T-helper 22 cell (primary cell): ENCODE results near the gene ZKSCAN1.

Experiments used
- DNase-seq: peaks from one replicate; pipeline ENCODE4 v3.0.0-alpha.2; 2020; ENCODE audit warnings: low read depth

ZKSCAN1 gene

DNA sequence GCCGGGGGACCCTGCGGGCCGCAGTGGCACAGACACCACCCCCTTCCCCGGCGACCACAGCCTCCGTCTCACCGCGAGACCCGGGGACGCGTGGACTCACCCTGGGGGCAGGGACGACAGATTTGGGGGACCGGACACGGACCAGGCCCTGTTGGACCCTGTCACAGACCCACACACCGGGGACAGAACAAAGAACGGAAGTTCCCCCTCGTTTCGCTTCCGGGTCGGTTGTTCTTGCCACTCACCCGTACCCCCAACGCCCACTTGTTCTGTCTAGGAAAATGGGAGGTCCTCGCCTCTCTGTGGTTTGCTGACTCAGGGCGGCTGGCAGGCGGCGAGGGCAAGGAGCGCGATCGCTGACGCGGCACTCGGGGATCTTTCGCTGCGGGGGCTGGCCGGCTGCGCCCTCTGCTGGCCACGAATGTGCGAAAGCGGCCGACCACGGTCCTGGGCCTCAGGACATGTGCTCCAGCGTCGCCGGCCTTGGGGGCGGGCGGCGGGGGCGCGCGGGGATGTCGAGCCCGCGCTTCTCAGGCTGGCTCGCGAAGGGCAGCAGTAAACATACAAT, 66.2 kb downstream of the ZKSCAN1 start, which contains the start of gene ZNF3:
ZNF3 (minus strand) TSS at position 189 of the 568 bp plus-strand sequence. CDS start 4,366 bp downstream, outside the sequence.
- DNase-seq: peak; percentile 97

DNA sequence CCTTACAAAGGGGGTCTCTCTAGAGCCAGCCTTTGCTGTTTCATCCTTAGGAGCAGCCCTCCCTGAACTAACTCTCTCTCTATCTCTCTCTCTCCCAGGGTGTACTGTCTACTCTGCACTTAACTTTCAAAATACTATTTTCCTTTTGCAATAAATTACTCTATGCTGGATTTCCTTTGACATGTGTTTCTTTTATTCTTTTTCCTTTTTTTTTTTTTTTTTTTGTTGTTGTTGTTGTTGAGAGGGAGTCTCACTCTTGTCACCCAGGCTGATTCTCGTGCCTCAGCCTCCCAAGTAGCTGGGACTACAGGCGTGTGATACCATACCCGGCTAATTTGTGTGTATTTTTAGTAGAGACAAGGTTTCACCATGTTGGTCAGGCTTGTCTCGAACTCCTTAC, 67.6 kb downstream of the ZKSCAN1 start:
- DNase-seq: no peak

DNA sequence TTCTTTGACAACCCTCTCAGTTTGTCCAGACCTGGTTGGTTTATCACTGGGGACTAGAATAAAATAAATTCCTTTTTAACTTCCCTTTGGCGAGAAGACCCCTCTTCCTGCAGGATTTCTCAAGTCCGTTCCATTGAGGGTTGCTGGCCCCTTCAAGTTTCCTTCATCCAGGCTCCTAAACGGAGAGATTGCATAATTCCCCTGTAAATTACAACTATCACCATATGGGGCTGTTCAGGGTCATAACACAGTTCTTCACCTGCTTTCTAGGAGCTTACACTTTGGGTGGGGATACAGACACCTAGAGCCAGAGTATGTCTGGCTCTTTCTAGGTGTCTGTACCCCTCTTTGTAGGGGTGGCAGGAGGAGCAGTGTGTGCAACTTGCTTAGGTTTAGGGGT, 70.1 kb downstream of the ZKSCAN1 start:
- no peak for DNase-seq

DNA sequence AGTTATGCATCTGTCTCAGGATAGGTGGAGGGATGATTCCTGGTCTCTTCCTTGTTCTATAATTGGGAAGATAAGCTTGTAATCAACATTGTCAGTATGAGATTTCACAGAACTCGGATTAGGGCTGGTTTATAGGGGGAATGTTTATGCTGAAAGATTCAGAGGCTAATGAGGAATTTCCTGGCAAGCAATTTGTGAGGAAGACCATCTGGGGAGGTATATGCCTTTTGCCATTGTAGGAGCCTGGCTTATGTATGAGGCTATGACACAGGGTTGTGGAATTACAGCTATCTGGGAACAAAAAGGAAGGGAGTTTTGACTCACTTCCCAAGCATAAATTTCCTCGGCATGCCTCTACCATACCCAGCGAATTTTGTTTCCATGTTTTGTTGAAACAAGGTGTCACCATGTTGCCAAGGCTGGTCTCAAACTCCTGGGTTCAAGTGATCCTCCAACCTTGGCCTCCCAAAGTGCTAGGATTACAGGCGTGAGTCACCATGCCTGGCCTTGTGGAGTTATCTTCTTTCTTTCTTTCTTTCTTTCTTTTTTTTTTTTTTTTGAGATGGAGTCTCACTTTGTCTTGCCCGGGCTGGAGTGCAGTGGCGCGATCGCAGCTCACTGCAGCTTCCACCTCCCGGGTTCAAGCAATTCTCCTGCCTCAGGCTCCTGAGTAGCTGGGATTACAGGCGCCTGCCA, 71.8 kb downstream of the ZKSCAN1 start:
- no peak for DNase-seq

DNA sequence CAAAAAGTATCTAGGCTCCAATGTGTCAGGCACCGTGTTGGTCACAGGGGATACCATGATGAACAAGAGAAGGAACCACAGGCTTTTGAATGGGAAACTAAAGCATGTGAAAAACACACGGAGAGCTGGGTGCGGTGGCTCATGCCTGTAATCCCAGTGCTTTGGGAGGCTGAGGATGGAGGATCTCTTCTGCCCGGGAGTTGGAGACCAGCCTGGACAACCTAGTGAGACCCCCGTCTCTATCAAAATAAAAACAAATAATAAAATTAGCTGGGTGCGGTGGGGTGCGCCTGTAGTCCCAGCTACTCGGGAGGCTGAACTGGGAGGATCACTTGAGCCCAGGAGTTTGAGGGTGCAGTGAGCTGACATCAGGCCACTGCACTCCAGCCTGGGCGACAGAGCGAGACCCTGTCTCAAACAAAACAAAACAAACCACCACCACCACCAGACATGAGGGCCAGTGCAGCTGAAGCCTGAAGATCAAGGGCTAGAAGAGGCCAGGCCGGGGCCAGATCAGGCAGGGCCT, 72.8 kb downstream of the ZKSCAN1 start:
- no peak for DNase-seq

DNA sequence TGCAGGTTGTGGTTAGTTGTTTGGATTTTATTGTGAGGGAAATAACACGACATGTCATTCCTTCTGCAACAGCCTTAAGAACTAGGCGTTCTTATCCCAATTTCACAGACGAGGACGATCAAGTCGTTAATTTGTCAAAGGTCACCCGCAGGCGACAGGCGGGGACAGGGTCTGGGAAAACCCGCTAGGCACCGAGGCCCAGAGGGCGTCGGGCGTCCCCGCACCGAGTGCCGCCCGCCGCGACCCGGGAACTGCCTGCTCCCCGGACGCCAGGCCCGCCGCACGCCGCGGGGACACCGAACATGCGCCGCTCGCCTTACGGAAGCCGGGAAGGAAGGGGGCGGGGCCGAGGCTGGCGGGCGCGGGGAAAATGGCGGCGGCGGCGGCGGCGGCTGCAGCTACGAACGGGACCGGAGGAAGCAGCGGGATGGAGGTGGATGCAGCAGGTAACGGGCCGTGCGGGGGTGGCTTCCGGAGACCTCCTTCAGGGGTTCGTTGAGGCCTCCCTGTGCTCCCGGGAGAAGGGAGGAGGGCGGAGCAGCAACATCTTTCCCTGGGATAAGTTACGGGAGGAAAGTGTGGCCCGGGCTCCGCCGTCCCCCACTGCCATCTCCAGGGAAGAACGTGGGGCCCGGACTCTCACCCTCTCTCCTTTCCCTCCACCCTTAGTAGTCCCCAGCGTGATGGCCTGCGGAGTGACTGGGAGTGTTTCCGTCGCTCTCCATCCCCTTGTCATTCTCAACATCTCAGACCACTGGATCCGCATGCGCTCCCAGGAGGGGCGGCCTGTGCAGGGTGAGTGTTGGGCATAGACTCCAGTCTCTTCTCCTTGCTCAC, 73.4 kb downstream of the ZKSCAN1 start, which contains the start of gene COPS6:
COPS6 (plus strand) TSS at position 349 of the 837 bp plus-strand sequence; CDS start at position 371, 22 bp downstream.
- DNase-seq: peak; percentile 80

DNA sequence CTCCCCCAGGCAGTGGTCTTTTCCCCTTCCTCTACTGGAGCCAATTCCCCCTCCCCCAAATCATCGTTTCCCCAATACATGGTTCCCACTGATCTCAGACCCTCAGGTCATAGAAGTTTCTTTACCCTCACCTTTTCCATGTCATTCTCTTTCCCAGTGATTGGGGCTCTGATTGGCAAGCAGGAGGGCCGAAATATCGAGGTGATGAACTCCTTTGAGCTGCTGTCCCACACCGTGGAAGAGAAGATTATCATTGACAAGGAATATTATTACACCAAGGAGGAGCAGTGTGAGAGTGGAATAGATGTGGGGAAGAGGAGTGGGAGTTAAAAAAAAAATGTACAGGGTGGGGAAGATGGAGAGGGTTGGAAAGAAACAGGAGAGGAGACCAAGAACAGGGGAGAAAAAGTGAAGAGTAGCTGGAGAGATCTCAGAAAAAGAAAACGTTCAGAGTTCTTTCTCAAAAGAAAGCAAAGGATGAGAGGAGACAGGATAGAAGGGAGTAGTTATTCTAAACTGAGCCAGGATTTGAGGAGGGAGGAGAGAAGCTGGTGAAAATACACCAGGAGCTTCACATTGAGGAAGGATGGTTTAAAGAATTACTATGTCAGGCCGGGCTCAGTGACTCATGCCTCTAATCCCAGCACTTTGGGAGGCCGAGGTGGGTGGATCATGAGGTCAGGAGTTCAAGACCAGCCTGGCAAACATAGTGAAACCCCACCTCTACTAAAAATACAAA, 74.2 kb downstream of the ZKSCAN1 start:
- no peak for DNase-seq

DNA sequence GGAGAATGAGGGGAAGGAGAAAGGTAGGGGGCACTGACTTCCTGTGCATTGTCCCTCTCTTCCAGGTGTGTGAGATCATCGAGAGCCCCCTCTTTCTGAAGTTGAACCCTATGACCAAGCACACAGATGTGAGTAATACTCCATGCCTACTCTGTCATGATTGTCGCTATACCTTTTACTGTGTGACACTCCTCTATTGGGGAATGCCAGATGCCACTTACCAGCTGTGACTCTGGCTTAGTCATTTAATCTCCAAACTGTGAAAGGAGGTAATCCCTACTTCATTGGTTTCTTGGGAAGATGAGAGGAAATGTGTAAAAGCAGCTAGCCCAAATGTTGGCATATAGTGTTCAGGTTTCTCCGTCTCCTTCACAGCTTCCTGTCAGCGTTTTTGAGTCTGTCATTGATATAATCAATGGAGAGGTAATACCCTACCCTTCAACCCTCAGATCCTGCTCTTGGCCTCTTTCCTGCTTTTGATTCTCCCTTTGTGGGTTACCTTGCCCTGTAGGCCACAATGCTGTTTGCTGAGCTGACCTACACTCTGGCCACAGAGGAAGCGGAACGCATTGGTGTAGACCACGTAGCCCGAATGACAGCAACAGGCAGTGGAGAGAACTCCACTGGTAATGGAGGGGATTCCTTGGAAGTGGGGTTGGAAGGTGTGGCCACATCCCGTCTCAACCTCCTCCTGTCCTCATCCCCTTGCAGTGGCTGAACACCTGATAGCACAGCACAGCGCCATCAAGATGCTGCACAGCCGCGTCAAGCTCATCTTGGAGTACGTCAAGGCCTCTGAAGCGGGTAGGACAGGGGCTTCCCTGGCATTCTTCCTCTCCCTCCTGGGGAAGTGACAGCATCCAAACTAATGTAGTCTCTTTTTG, 75.4 kb downstream of the ZKSCAN1 start:
- DNase-seq: no peak
